Thymus (tissue), 11 donors: ENCODE results near the gene OBSL1. TPM values are rescaled to one million over a fixed set of nuclear protein-coding genes. Genes with fewer than 3 reads are reported as not detected.

ENCODE experiments used
- DNase-seq, 9 donors: peaks; one replicate each; pipeline ENCODE4 v3.0.0-alpha.2; 2013; ENCODE audit warnings: low spot score in 9 of 9, low read depth in 6 of 9, missing footprints in 1 of 9
- H3K27ac ChIP-seq, 2 donors: one replicate each; pipeline ENCODE4 v1.5.1; 2013; ENCODE audit warnings: control low read depth in 1 of 2, low read depth in 1 of 2, low read length in 1 of 2, mild to moderate bottlenecking in 1 of 2, moderate library complexity in 1 of 2
- H3K27me3 ChIP-seq, 2 donors: one replicate each; pipeline ENCODE4 v1.5.1; 2013; ENCODE audit warnings: low read length in 1 of 2; ENCODE audit not compliant: control insufficient read depth in 2 of 2, insufficient read depth in 1 of 2
- H3K36me3 ChIP-seq, 2 donors: one replicate each; pipeline ENCODE4 v1.5.1; 2013; ENCODE audit warnings: low read length in 1 of 2, mild to moderate bottlenecking in 1 of 2, moderate library complexity in 1 of 2; ENCODE audit not compliant: control insufficient read depth in 2 of 2, insufficient read depth in 2 of 2
- H3K4me1 ChIP-seq, 2 donors: one replicate each; pipeline ENCODE4 v1.5.1; 2013; ENCODE audit warnings: low read length in 2 of 2; ENCODE audit not compliant: control insufficient read depth in 2 of 2, insufficient read depth in 2 of 2
- H3K4me3 ChIP-seq, 2 donors: one replicate each; pipeline ENCODE4 v1.5.1; 2013; ENCODE audit warnings: low read length in 2 of 2, control low read depth in 1 of 2, mild to moderate bottlenecking in 1 of 2
- H3K9me3 ChIP-seq, 2 donors: one replicate each; pipeline ENCODE4 v1.5.1; 2013; ENCODE audit warnings: low read length in 1 of 2, mild to moderate bottlenecking in 1 of 2; ENCODE audit not compliant: control insufficient read depth in 2 of 2, insufficient read depth in 1 of 2
- WGBS: extraction: QIAGEN DNeasy Blood & Tissue Kit; methylation state at CpG from one replicate; pipeline ENCODE4 v1.1.7; 2013; 5-methylcytosine and 5-hydroxymethylcytosine counted together
- polyA plus RNA-seq: library from polyadenylated mRNA; stranded (reverse); fragments of 200-250 nt; gene quantifications from one replicate; pipeline ENCODE4 v1.2.3, GENCODE V29; 2013
- total RNA-seq: library from RNA; stranded (reverse); fragments of 120-200 nt; gene quantifications from one replicate; pipeline ENCODE4 v1.2.4, GENCODE V29; 2013
- donor health status: healthy.

Gene OBSL1
- total and polyA plus RNA-seq, 2 donors: 9.6 to 34.2 TPM

DNA sequence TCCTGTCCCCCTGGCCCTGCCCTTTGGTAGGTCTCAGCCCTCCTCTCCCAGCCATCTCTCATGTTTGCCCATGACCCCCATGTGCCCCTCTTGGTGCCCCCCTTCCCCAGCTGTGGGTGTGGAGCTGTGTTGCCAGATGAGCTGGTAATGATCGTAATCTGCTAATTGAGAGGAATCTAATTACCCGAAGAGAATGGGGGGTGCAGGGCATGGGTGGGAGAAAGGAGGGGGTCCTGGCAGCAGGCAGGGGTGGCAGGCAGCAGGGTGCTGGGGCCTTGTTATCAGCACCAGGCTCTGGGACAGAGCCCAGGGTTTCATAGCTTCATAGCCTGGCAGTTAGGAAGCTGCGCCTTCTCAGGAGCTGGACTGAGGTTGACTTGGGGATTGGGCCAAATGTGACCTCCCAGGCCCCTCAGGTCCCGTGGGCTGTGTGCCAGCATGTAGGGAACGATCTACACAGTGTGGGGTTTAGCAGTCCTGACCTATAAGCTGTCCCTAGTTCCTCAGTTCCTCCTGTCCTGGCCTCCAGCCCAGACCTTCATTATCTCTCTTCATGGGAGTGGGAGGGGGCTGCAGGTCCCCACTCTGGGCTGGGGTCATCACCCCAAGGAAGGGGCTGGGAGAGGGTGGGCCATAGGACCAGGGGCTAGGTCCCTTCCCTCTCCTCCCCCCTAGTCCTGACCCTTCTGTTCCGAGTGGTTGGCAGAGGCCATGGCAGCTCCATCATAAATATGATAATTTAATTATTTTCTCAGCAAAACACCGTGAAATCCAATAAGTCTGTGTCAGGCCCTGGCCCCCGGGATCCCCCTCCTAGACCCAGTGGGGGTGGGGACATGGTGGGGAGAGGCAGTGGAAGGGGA lies 63.5 kb downstream of the OBSL1 start:
- peaks cover 29 to 49% of the 10 kb centered on the region in 2 donors for H3K27me3 ChIP-seq
- no peak for DNase-seq
- H3K9me3 ChIP-seq: peaks cover 2 to 7% of the 10 kb centered on the region in 2 donors
- 90% methylated on average over 8 of the region's 8 CpGs for WGBS
- H3K4me3 ChIP-seq: no peak overlapping the region
- no peak overlapping the region for H3K27ac ChIP-seq
- peaks cover 0 to 17% of the 10 kb centered on the region in 2 donors for H3K4me1 ChIP-seq
- peaks cover 3 to 23% of the 10 kb centered on the region in 2 donors for H3K36me3 ChIP-seq

DNA sequence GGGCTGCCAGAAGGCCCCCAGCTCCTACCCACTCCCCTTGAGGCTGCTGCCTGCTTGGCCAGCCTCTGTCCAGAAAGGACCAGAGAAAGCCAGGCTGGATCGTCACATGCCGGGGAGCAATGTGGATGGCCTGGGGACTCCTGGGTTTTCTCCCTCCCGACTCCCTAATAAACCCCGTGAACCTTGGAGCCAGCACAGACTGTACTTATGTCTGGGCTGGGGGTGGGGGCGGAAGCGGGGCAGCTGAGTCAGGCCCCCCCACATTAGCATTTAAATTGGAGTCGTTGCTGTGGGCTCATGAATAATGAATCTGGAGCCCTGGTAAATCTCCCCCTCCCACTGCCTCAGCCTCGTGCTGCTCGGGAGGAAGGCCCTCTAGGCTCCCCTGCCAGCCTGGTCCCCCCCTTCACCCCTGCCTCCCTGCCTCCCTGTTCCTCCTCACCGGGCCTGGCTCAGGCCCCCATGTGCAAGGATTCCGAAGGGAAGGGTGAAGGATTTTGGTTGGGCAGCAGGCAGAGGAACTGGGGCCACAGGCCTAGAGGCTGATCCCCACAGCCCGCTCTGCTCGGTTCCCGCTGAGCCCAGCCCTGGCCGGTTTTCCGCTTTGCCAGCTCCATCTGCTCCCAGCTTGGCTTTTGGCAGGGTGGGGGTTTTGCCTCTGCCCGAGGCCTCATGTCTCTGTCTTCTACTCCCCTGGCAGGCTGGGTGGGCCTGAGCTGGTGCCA lies 64.4 kb downstream of the OBSL1 start:
- Histone ChIP-seq H3K4me3 (no peak overlapping the region), H3K27ac (no peak overlapping the region), H3K36me3 (peaks cover 3 to 23% of the 10 kb centered on the region in 2 donors), H3K27me3 (peaks cover 21 to 40% of the 10 kb centered on the region in 2 donors), H3K9me3 (peaks cover 2 to 7% of the 10 kb centered on the region in 2 donors), H3K4me1 (peaks cover 0 to 16% of the 10 kb centered on the region in 2 donors)
- 94% methylated on average over 17 of the region's 17 CpGs for WGBS
- DNase-seq: no peak

DNA sequence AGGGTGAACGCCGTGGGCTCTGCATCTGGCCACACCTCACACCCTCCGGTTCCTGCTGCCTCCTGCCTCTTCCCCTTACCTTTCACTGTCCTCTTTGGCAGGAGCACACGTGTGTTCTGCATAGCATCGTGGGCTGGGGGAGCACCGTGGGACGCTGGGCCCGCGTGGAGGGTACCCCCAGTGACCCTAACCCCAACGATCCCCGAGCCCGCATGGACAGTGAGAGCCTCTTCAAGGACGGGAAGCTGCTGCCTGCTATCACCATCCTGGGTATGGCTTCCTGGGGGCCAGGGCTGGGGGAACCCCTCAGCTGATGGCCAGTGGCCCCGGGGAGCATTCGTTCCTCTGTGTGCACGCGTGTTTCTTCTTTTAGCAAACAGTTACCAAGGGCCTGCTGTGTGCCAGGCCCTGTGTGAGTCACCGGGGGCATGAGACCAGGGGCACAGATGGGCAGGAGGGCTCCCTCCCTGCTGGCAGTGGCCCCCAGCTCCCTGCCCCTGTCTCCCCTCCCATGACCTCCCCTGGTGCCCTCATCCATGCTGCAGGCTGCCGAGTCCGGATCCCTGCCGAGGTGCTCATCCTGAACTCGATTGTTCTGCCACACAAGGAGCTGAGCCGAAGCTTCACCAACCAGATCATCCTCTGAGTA lies 65.1 kb downstream of the OBSL1 start:
- Histone ChIP-seq H3K27ac (no peak overlapping the region), H3K9me3 (peaks cover 2 to 7% of the 10 kb centered on the region in 2 donors), H3K36me3 (peaks cover 3 to 23% of the 10 kb centered on the region in 2 donors), H3K4me1 (peaks cover 0 to 16% of the 10 kb centered on the region in 2 donors), H3K4me3 (no peak overlapping the region), H3K27me3 (peaks cover 15 to 34% of the 10 kb centered on the region in 2 donors)
- no peak for DNase-seq
- WGBS: 97% methylated on average over 23 of the region's 23 CpGs

DNA sequence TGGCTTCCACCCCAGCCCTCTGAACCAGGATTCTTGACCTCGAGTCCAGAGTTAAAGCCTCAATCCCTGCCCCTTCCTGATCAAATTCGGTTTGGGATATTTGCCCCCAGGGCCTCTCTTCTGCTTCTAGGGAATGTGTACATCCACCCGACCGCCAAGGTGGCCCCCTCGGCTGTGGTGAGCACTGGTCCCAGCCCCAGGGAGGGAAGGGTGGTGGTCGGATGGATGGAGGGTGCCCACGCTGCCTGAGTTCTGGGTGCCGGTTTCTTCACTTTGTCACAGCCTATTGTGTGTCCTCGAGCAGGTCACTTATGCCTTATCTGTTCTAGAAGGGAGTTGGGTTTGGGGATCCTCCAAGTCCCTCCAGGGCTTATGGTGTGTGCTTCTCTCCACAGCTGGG lies 65.8 kb downstream of the OBSL1 start:
- peaks cover 8 to 27% of the 10 kb centered on the region in 2 donors for H3K27me3 ChIP-seq
- H3K36me3 ChIP-seq: peaks cover 3 to 23% of the 10 kb centered on the region in 2 donors
- H3K27ac ChIP-seq: no peak overlapping the region
- H3K4me3 ChIP-seq: no peak overlapping the region
- DNase-seq: no peak
- H3K9me3 ChIP-seq: peaks cover 1 to 6% of the 10 kb centered on the region in 2 donors
- WGBS: 96% methylated on average over 9 of the region's 9 CpGs
- peaks cover 0 to 16% of the 10 kb centered on the region in 2 donors for H3K4me1 ChIP-seq

DNA sequence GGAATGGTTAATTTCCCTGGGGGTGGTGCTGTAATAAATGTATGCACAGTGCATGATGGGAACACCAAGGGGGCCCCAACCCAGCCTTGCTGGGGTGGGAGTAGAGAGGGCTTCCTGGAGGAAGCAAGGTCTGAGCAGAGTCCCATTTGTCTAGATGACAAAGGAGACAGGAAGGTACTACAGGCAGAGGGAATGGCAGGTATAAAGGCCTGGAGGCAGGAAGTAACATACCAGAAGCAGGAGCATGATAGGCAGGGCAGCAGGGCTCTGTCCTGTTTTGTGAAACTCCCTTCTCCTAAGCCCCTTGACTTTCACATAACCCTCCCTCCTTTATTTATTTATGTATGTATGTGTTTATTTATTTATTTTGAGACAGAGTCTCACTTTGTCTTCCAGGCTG lies 68.7 kb downstream of the OBSL1 start:
- Histone ChIP-seq H3K9me3 (peaks cover 0 to 10% of the 10 kb centered on the region in 2 donors), H3K36me3 (peaks cover 3 to 23% of the 10 kb centered on the region in 2 donors), H3K4me1 (peaks cover 6 to 23% of the 10 kb centered on the region in 2 donors), H3K4me3 (no peak overlapping the region), H3K27me3 (peaks cover 6 to 10% of the 10 kb centered on the region in 2 donors), H3K27ac (no peak overlapping the region)
- no peak for DNase-seq

DNA sequence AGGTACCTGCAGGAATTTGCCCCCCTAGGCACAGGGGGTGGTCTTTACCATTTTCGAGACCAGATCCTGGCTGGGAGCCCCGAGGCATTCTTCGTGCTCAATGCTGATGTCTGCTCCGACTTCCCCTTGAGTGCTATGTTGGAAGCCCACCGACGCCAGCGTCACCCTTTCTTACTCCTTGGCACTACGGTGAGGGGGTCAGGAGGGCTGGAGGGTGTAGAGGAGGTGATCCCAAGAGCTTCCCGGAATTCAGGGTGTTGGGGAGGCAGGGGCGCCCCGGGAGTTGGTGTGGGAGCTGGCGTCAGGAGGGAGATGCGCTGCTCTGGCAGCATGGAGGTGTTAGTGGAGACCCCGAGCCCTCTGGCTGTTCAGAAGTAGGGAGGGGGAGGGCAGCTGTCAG lies 69.5 kb downstream of the OBSL1 start:
- peaks cover 14 to 18% of the 10 kb centered on the region in 2 donors for H3K27me3 ChIP-seq
- no peak overlapping the region for H3K27ac ChIP-seq
- peaks cover 3 to 17% of the 10 kb centered on the region in 2 donors for H3K36me3 ChIP-seq
- peaks cover 9 to 26% of the 10 kb centered on the region in 2 donors for H3K4me1 ChIP-seq
- no peak overlapping the region for H3K4me3 ChIP-seq
- H3K9me3 ChIP-seq: peaks cover 0 to 16% of the 10 kb centered on the region in 2 donors
- 96% methylated on average over 14 of the region's 14 CpGs for WGBS
- no peak for DNase-seq

Other genes with a start within 250 kb of the OBSL1 start
- gene RESP18, start 238.8 kb downstream of the OBSL1 start, total RNA-seq: not detected
- gene RESP18, start 238.8 kb downstream of the OBSL1 start, polyA plus RNA-seq: 0.07 TPM
- gene DNPEP, start 183.6 kb downstream of the OBSL1 start, total RNA-seq: 33.6 TPM
- gene DNPEP, start 183.6 kb downstream of the OBSL1 start, polyA plus RNA-seq: 105 TPM
- 3.4 TPM for gene DES, start 153.2 kb downstream of the OBSL1 start, total RNA-seq
- gene DES, start 153.2 kb downstream of the OBSL1 start, polyA plus RNA-seq: 21.6 TPM
- 1.3 TPM for gene SPEG, start 136.7 kb downstream of the OBSL1 start, total RNA-seq
- gene SPEG, start 136.7 kb downstream of the OBSL1 start, polyA plus RNA-seq: 19.8 TPM
- gene GMPPA, start 72.6 kb downstream of the OBSL1 start, total RNA-seq: 17.6 TPM
- 32.7 TPM for gene GMPPA, start 72.6 kb downstream of the OBSL1 start, polyA plus RNA-seq
- gene ASIC4, start 57.1 kb downstream of the OBSL1 start, total RNA-seq: 0.05 TPM
- 0.23 TPM for gene ASIC4, start 57.1 kb downstream of the OBSL1 start, polyA plus RNA-seq
- gene CHPF, start 27.7 kb downstream of the OBSL1 start, total RNA-seq: 8.5 TPM
- 17.5 TPM for gene CHPF, start 27.7 kb downstream of the OBSL1 start, polyA plus RNA-seq
- 0.52 TPM for gene TMEM198, start 27.5 kb downstream of the OBSL1 start, total RNA-seq
- 3.7 TPM for gene TMEM198, start 27.5 kb downstream of the OBSL1 start, polyA plus RNA-seq
- gene INHA, start 771 bp upstream of the OBSL1 start, total RNA-seq: 0.05 TPM
- 0.71 TPM for gene INHA, start 771 bp upstream of the OBSL1 start, polyA plus RNA-seq
- 27.8 TPM for gene STK11IP, start 26.3 kb upstream of the OBSL1 start, total RNA-seq
- 68.7 TPM for gene STK11IP, start 26.3 kb upstream of the OBSL1 start, polyA plus RNA-seq
- 0.47 TPM for gene SLC4A3, start 56.1 kb upstream of the OBSL1 start, total RNA-seq
- gene SLC4A3, start 56.1 kb upstream of the OBSL1 start, polyA plus RNA-seq: 6.9 TPM